IPS-15b (cell line): ENCODE data around the gene FAM53A.

ENCODE experiments used
- H3K27me3 ChIP-seq: one replicate; pipeline ENCODE4 v1.6.1; 2013; ENCODE audit warnings: low read length; ENCODE audit not compliant: control insufficient read depth, insufficient read depth
- H3K36me3 ChIP-seq: one replicate; pipeline ENCODE4 v1.6.1; 2013; ENCODE audit warnings: low read length; ENCODE audit not compliant: control insufficient read depth, insufficient read depth
- H3K4me1 ChIP-seq: one replicate; pipeline ENCODE4 v1.6.1; 2013; ENCODE audit warnings: mild to moderate bottlenecking, low read length; ENCODE audit not compliant: control insufficient read depth, insufficient read depth
- H3K4me3 ChIP-seq: one replicate; pipeline ENCODE4 v1.5.1; 2013; ENCODE audit warnings: low read depth, low read length
- H3K9ac ChIP-seq: one replicate; pipeline ENCODE4 v1.6.1; 2013; ENCODE audit warnings: low read depth, mild to moderate bottlenecking, low read length
- H3K9me3 ChIP-seq: one replicate; pipeline ENCODE4 v1.6.1; 2013; ENCODE audit warnings: mild to moderate bottlenecking, low read length; ENCODE audit not compliant: control insufficient read depth, insufficient read depth

FAM53A gene

DNA sequence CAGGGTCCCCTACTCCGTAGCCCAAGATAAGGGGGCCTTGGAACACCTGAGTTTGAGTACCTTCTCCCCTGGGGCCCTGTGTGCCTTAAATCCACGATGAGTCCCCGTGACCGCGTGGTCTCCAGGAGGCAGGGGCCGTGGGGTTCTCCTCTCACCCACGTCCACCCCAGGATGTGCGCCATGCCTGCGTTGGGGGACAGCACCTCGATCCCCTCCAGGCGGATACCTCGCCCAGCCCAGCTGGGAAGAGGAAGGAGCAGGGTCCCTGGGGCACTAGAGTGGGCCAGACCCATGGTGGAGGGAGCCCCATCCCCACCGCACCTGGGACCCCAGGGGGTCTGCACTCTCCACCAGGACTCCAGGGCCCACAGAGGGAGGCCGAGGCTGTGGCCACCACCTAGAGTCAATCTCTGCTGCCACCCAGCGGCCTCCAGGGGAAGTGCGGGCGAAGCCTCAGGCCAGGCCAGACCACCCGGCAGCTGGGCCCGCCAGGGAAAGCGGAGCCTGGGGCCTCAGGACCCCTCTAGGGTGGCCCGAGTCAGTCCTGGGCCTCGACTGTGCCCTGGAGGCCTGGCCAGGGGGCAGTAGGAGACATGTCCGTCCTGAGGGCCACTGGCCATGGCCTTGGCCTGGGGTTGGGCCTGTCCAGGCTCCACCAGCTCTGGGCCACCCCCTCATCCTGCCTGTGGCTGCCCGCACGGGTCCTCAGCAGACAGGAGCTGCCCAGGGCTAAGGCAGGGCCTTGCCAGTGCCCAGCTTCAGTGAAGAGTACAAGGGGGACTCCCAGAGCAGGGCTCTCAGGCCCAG, 55.0 kb downstream of the FAM53A start:
- no peak overlapping the region for H3K9ac ChIP-seq
- H3K4me1 ChIP-seq: no peaks in the 10 kb centered on the region
- no peak overlapping the region for H3K4me3 ChIP-seq

DNA sequence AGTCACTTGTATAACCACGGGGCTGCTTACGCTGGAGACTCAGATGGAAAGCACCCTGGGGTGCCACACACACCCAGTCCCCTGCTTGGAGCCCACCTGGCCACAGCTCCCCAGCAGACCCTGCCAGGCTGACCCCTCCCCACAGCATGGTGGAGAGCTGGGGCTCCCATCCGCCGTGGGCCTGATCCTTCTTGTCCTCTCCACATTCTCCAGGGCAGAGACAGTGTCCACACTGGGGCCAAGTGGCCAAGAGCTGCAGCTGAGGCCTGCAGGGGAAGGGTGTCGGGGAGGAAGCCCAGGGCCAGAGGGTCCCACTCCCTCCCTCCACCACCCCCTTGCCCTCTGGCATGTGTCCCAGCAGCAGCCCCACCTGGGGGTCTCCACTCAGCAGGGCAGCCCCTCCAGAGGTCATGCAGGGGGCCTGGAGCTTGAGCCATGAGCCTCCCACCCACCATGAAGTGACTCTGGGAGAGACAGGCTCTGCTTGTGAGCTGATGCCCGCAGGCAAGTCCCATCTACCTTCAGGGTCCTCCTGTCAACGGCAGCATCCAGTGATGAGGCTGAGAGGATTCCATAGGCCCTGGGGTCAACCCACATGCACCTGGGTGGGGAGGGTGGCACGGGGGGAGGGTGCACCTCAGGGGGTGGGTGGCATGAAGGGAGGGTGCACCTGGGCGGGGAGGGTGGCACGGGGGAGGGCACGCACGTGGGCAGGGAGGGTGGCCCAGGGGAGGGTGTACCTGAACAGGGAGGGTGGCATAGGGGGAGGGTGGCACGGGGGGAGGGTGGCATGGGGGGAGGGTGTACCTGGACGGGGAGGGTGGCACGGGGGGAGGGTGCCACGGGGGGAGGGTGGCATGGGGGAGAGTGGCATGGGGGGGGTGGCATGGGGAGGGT, 56.4 kb downstream of the FAM53A start:
- no peak overlapping the region for H3K9ac ChIP-seq
- H3K36me3 ChIP-seq: no peaks in the 10 kb centered on the region
- no peaks in the 10 kb centered on the region for H3K4me1 ChIP-seq
- H3K4me3 ChIP-seq: no peak overlapping the region
- no peaks in the 10 kb centered on the region for H3K27me3 ChIP-seq
- H3K9me3 ChIP-seq: no peaks in the 10 kb centered on the region

More for the DNA sequence above, 55.0 kb downstream of the FAM53A start:
- no peaks in the 10 kb centered on the region for H3K27me3 ChIP-seq
- no peaks in the 10 kb centered on the region for H3K9me3 ChIP-seq
- no peaks in the 10 kb centered on the region for H3K36me3 ChIP-seq

DNA sequence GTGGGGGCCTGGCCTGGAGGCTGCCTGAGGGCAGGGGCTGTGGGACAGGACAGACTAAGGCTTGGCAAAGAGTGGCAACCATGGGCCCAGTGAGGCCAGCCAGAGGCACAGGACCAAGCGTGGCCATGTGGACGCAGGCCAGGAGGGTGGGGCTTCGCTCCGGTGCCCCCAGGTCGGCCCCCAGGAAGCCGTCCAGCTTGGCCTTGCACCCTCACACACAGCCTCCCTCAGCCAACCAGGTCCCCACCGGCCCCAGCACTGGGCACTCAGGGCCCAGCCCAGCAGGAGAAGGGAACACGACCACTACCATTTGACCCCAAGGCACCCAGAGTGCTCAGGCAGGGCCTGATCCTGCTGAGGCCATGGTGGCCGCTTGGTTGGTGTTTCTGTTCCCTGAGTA, 57.2 kb downstream of the FAM53A start:
- no peak overlapping the region for H3K9ac ChIP-seq
- no peaks in the 10 kb centered on the region for H3K9me3 ChIP-seq
- H3K27me3 ChIP-seq: no peaks in the 10 kb centered on the region
- no peaks in the 10 kb centered on the region for H3K4me1 ChIP-seq
- no peaks in the 10 kb centered on the region for H3K36me3 ChIP-seq
- H3K4me3 ChIP-seq: no peak overlapping the region

DNA sequence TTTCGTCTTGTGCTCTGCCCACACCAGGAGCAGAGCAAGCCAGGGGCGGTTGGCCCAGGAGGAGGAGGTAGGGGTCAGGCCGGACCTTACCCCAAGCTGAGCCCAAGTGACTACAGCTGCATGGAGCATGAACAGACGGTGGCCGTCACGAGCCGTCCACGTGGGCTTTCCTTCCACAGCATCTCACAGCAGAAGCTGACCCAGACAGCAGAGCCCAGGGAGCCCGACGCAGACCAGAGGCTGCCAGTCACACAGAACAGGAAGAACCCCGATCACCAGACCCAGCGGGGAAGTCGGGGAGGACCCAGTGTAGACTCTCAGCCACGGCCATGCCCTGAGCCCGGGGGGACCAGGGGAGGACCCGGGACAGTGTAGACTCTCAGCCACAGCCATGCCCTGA, 58.0 kb downstream of the FAM53A start:
- Histone ChIP-seq H3K4me3 (no peak overlapping the region), H3K27me3 (no peaks in the 10 kb centered on the region), H3K36me3 (no peaks in the 10 kb centered on the region), H3K4me1 (no peaks in the 10 kb centered on the region), H3K9ac (no peak overlapping the region), H3K9me3 (no peaks in the 10 kb centered on the region)

DNA sequence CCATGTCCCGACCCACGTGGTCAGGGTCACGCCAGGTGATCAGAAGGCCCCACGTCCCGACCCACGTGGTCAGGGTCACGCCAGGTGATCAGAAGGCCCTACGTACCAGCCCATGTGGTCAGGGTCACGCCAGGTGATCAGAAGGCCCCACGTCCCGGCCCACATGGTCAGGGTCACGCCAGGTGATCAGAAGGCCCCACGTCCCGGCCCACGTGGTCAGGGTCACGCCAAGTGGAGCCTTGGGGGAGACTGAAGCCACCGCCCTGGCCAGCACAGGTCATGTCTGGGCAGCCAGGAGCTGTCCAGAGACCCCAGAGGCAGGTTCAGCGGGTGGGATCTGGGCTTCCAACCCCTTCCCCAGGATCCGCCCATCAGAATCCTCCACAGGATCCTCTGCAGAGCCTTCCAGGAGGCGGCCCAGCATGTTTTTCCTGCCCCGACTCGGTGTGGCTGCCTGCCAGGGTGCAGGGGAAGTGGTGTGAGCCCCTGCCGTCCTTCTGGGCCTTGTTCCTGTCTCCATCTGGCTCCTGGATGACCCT, 58.4 kb downstream of the FAM53A start:
- H3K9ac ChIP-seq: no peak overlapping the region
- H3K4me3 ChIP-seq: no peak overlapping the region
- no peaks in the 10 kb centered on the region for H3K36me3 ChIP-seq
- no peaks in the 10 kb centered on the region for H3K4me1 ChIP-seq
- no peaks in the 10 kb centered on the region for H3K9me3 ChIP-seq
- H3K27me3 ChIP-seq: no peaks in the 10 kb centered on the region

DNA sequence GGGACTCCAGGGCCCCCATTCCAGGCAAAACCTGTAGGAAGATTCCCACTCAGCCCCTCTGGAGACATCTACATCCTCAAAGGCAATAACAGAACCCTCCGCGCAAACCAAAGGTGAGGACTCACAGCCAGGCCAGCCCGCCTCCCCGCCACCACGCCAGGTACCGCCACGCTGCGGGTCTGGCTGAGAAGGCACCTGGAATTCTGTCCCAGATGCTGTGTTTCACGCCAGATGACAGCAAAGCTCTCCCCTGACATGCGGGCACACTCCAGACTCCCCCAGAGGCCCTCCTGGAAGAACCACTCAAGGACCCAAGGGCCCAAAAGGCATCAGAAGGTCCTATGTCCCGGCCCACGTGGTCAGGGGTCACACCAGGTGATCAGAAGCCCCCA, 59.6 kb downstream of the FAM53A start:
- H3K4me1 ChIP-seq: no peaks in the 10 kb centered on the region
- no peaks in the 10 kb centered on the region for H3K27me3 ChIP-seq
- H3K36me3 ChIP-seq: no peaks in the 10 kb centered on the region
- no peak overlapping the region for H3K9ac ChIP-seq
- no peaks in the 10 kb centered on the region for H3K9me3 ChIP-seq
- no peak overlapping the region for H3K4me3 ChIP-seq

DNA sequence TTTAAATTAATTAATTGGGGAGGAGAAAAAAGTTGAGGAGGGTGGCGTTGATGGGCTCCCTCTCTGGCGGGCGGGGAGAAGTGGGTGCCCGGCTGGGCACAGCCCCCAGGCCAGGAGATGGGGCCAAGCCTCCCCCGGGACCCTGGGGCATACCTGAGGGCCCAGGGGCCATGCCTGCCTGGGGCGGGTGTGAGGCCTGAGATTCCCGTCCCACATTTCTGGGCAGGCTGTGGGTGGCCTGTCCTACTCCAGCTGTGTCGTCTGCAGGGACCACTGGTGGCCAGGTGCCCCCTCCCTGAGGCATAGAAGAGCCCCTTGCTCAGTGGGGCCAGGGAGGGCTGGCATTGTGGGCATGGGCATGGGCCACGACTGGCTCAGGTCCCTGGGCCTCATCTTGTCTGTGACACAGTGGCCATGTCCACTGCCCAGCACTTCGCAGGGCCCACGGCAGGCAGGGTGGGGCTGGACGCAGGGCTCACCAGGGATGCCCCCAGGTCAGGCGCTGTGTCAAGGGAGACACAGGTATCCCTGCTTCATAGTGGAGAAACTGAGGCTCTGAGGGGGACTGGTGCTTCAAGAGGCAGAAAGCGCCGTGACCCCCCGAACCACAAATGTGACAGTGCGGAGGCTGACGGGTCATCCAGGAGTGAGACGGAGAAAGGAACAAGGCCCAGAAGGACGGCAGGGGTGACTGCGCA, 60.1 kb downstream of the FAM53A start:
- Histone ChIP-seq H3K36me3 (no peaks in the 10 kb centered on the region), H3K9me3 (no peaks in the 10 kb centered on the region), H3K4me1 (no peaks in the 10 kb centered on the region), H3K4me3 (no peak overlapping the region), H3K9ac (no peak overlapping the region), H3K27me3 (no peaks in the 10 kb centered on the region)

DNA sequence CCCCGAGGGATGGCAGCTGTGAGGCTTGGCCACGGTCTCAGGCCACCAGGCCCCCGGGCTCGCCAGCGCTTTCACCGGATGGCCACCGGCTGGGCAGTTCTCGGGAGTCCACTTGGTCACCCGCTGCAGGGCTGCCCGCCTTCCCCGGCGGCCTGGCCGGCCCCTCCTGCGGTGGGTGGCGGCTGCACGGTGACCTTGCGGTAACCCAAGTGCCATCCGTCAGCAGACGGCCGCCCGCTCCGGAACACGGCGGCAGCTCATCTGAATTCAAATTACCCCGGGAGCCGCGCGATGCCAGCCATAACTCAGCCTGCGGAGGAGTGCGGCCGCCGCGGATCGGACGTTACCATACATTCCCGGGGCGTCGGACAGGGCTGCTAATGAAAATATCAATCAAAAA, 60.7 kb downstream of the FAM53A start:
- H3K4me3 ChIP-seq: no peak overlapping the region
- no peaks in the 10 kb centered on the region for H3K9me3 ChIP-seq
- H3K4me1 ChIP-seq: no peaks in the 10 kb centered on the region
- no peaks in the 10 kb centered on the region for H3K36me3 ChIP-seq
- H3K27me3 ChIP-seq: no peaks in the 10 kb centered on the region
- H3K9ac ChIP-seq: no peak overlapping the region

DNA sequence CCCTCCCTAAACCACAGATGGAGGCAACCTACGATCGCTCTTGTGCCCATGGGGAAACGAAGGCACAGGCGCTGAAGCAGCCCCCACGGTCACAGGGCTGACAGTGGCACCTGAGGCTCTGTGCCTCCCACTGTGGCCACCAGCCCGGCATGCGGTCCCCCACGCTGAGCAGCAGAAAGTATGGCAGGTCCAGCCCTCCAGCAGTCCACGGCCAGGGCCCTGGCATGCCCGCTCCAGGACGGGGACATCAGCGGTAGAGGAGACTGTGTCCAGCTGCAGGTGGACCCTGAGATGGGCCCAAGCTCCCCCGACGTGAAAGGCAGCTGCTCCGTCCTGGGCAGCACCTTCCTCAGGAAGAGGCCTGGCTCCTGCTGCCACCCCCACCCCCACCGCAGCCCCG, 61.2 kb downstream of the FAM53A start:
- H3K4me1 ChIP-seq: no peaks in the 10 kb centered on the region
- no peaks in the 10 kb centered on the region for H3K36me3 ChIP-seq
- H3K4me3 ChIP-seq: no peak overlapping the region
- H3K27me3 ChIP-seq: no peaks in the 10 kb centered on the region
- H3K9me3 ChIP-seq: no peaks in the 10 kb centered on the region
- no peak overlapping the region for H3K9ac ChIP-seq

DNA sequence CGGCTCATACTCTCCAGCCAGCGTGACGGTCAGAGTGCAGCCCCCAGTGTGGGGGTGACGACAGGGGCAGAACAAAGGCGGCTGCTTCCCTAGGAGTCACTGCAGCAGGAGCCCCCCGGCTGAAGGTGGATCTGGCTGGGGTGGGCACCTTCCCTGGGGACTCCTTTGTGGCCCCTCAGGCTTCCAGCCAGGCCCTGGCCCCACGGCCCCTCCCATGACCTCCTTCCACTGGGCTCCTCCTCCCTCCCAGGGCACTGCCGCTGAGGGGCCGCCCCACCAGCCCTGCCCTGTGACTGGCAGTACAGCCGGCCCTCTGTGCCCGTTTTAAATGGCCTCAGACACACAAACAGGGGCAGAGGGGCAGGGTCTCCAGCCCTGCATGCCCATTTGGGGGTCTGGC, 61.9 kb downstream of the FAM53A start:
- no peak overlapping the region for H3K4me3 ChIP-seq
- no peaks in the 10 kb centered on the region for H3K4me1 ChIP-seq
- no peaks in the 10 kb centered on the region for H3K27me3 ChIP-seq
- no peak overlapping the region for H3K9ac ChIP-seq
- H3K9me3 ChIP-seq: no peaks in the 10 kb centered on the region
- no peaks in the 10 kb centered on the region for H3K36me3 ChIP-seq

DNA sequence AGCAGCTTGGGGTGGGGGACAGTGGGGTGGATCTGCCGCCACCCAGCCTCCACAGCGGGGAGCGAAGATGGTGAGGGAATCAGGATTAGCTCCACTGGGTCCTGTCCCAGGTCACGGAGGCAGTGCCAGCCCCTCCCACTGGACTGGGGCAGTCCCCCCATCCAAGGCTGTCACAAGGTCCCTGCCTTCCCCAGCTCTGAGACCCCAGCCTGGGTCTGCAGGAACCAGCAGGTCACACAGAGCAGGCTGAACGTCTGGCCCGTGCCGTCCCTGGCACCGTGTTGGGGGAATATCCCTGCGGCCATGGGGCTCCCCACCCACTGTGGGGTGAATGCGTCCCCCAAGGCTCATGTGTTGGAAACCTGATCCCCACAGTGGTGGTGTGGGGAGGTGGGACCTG, 62.6 kb downstream of the FAM53A start:
- Histone ChIP-seq H3K4me1 (no peaks in the 10 kb centered on the region), H3K4me3 (no peak overlapping the region)

More for the DNA sequence above, 62.6 kb downstream of the FAM53A start:
- Histone ChIP-seq H3K9me3 (no peaks in the 10 kb centered on the region), H3K27me3 (no peaks in the 10 kb centered on the region), H3K36me3 (no peaks in the 10 kb centered on the region), H3K9ac (no peak overlapping the region)
